ENCODE measurements around the gene RERE.
A peak's percentile ranks its signal among the peaks of the same experiment; 100 is the strongest.

RERE gene

GRCh38 chr1:8858112-8858668, 40.8 kb upstream of the RERE start:
- peaks cover 33 to 35% of the 10 kb centered on the region in 2 donors for H3K36me3 ChIP-seq (ENCODE audit: control insufficient read depth in 2 of 2, insufficient read depth in 2 of 2, low read length in 2 of 2)
- no peak overlapping the region for H3K27ac ChIP-seq (ENCODE audit: low read length)
- no peak overlapping the region for H3K9ac ChIP-seq (ENCODE audit: low read length in 2 of 2)
- no peaks in the 10 kb centered on the region for H3K27me3 ChIP-seq (ENCODE audit: control insufficient read depth in 1 of 2, insufficient read depth in 2 of 2, low read length in 2 of 2)
- no peak overlapping the region for H3K4me3 ChIP-seq (ENCODE audit: low read length in 2 of 2)
- peaks cover 8% of the 10 kb centered on the region for H3K4me1 ChIP-seq (ENCODE audit: control insufficient read depth, insufficient read depth, low read length)
- H3K9me3 ChIP-seq (ENCODE audit: control insufficient read depth in 2 of 2, low read length in 2 of 2) = no peaks in the 10 kb centered on the region

- H3K9ac ChIP-seq (ENCODE audit: low read length in 2 of 2) = no peak overlapping the region
- H3K27ac ChIP-seq (ENCODE audit: low read length) = no peak overlapping the region
- H3K27me3 ChIP-seq (ENCODE audit: control insufficient read depth in 1 of 2, insufficient read depth in 2 of 2, low read length in 2 of 2) = no peaks in the 10 kb centered on the region
- H3K4me3 ChIP-seq (ENCODE audit: low read length in 2 of 2) = no peak overlapping the region
- H3K9me3 ChIP-seq (ENCODE audit: control insufficient read depth in 2 of 2, low read length in 2 of 2) = no peaks in the 10 kb centered on the region
- peaks cover 8% of the 10 kb centered on the region for H3K4me1 ChIP-seq (ENCODE audit: control insufficient read depth, insufficient read depth, low read length)
- peaks cover 22 to 23% of the 10 kb centered on the region in 2 donors for H3K36me3 ChIP-seq (ENCODE audit: control insufficient read depth in 2 of 2, insufficient read depth in 2 of 2, low read length in 2 of 2)
Measured at GRCh38 chr1:8856689-8857412, 39.4 kb upstream of the RERE start.

GRCh38 chr1:8854240-8854639, 36.8 kb upstream of the RERE start:
- no peaks in the 10 kb centered on the region for H3K9me3 ChIP-seq (ENCODE audit: control insufficient read depth in 2 of 2, low read length in 2 of 2)
- H3K4me3 ChIP-seq (ENCODE audit: low read length in 2 of 2) = no peak overlapping the region
- no peak overlapping the region for H3K27ac ChIP-seq (ENCODE audit: low read length)
- no peaks in the 10 kb centered on the region for H3K27me3 ChIP-seq (ENCODE audit: control insufficient read depth in 1 of 2, insufficient read depth in 2 of 2, low read length in 2 of 2)
- H3K4me1 ChIP-seq (ENCODE audit: control insufficient read depth, insufficient read depth, low read length) = peaks cover 8% of the 10 kb centered on the region
- peaks cover 7 to 8% of the 10 kb centered on the region in 2 donors for H3K36me3 ChIP-seq (ENCODE audit: control insufficient read depth in 2 of 2, insufficient read depth in 2 of 2, low read length in 2 of 2)
- no peak overlapping the region for H3K9ac ChIP-seq (ENCODE audit: low read length in 2 of 2)

- Histone ChIP-seq H3K9me3 (ENCODE audit: control insufficient read depth in 2 of 2, low read length in 2 of 2) (no peaks in the 10 kb centered on the region), H3K9ac (ENCODE audit: low read length in 2 of 2) (no peak overlapping the region), H3K4me3 (ENCODE audit: low read length in 2 of 2) (no peak overlapping the region), H3K4me1 (ENCODE audit: control insufficient read depth, insufficient read depth, low read length) (peaks cover 10% of the 10 kb centered on the region), H3K27ac (ENCODE audit: low read length) (no peak overlapping the region), H3K27me3 (ENCODE audit: control insufficient read depth in 1 of 2, insufficient read depth in 2 of 2, low read length in 2 of 2) (no peaks in the 10 kb centered on the region), H3K36me3 (ENCODE audit: control insufficient read depth in 2 of 2, insufficient read depth in 2 of 2, low read length in 2 of 2) (no peaks in the 10 kb centered on the region)
Measured at GRCh38 chr1:8851060-8851459, 33.6 kb upstream of the RERE start.

- peak overlapping the region; percentile 73 for H3K27ac ChIP-seq (ENCODE audit: low read length)
- H3K4me3 ChIP-seq (ENCODE audit: low read length in 2 of 2) = peak overlapping the region in 1 of 2 donors; percentile 47
- peaks cover 19% of the 10 kb centered on the region for H3K4me1 ChIP-seq (ENCODE audit: control insufficient read depth, insufficient read depth, low read length)
- H3K27me3 ChIP-seq (ENCODE audit: control insufficient read depth in 1 of 2, insufficient read depth in 2 of 2, low read length in 2 of 2) = no peaks in the 10 kb centered on the region
- no peaks in the 10 kb centered on the region for H3K36me3 ChIP-seq (ENCODE audit: control insufficient read depth in 2 of 2, insufficient read depth in 2 of 2, low read length in 2 of 2)
- no peaks in the 10 kb centered on the region for H3K9me3 ChIP-seq (ENCODE audit: control insufficient read depth in 2 of 2, low read length in 2 of 2)
- H3K9ac ChIP-seq (ENCODE audit: low read length in 2 of 2) = peak overlapping the region in 1 of 2 donors; percentile 62
Measured at GRCh38 chr1:8848663-8849386, 31.4 kb upstream of the RERE start.

GRCh38 chr1:8847990-8848389, 30.6 kb upstream of the RERE start:
- Histone ChIP-seq H3K4me3 (ENCODE audit: low read length in 2 of 2) (no peak overlapping the region), H3K27me3 (ENCODE audit: control insufficient read depth in 1 of 2, insufficient read depth in 2 of 2, low read length in 2 of 2) (no peaks in the 10 kb centered on the region), H3K27ac (ENCODE audit: low read length) (peak overlapping the region; percentile 73), H3K36me3 (ENCODE audit: control insufficient read depth in 2 of 2, insufficient read depth in 2 of 2, low read length in 2 of 2) (no peaks in the 10 kb centered on the region), H3K4me1 (ENCODE audit: control insufficient read depth, insufficient read depth, low read length) (peaks cover 19% of the 10 kb centered on the region), H3K9me3 (ENCODE audit: control insufficient read depth in 2 of 2, low read length in 2 of 2) (no peaks in the 10 kb centered on the region), H3K9ac (ENCODE audit: low read length in 2 of 2) (no peak overlapping the region)

GRCh38 chr1:8846263-8846662, 28.8 kb upstream of the RERE start:
- no peak overlapping the region for H3K27ac ChIP-seq (ENCODE audit: low read length)
- no peaks in the 10 kb centered on the region for H3K9me3 ChIP-seq (ENCODE audit: control insufficient read depth in 2 of 2, low read length in 2 of 2)
- no peaks in the 10 kb centered on the region for H3K27me3 ChIP-seq (ENCODE audit: control insufficient read depth in 1 of 2, insufficient read depth in 2 of 2, low read length in 2 of 2)
- H3K9ac ChIP-seq (ENCODE audit: low read length in 2 of 2) = peak overlapping the region in 1 of 2 donors; percentile 41
- no peaks in the 10 kb centered on the region for H3K36me3 ChIP-seq (ENCODE audit: control insufficient read depth in 2 of 2, insufficient read depth in 2 of 2, low read length in 2 of 2)
- H3K4me3 ChIP-seq (ENCODE audit: low read length in 2 of 2) = no peak overlapping the region
- peaks cover 19% of the 10 kb centered on the region for H3K4me1 ChIP-seq (ENCODE audit: control insufficient read depth, insufficient read depth, low read length)

GRCh38 chr1:8845104-8846097, 28.0 kb upstream of the RERE start:
- H3K4me1 ChIP-seq (ENCODE audit: control insufficient read depth, insufficient read depth, low read length) = peaks cover 19% of the 10 kb centered on the region
- H3K4me3 ChIP-seq (ENCODE audit: low read length in 2 of 2) = no peak overlapping the region
- H3K9me3 ChIP-seq (ENCODE audit: control insufficient read depth in 2 of 2, low read length in 2 of 2) = no peaks in the 10 kb centered on the region
- H3K36me3 ChIP-seq (ENCODE audit: control insufficient read depth in 2 of 2, insufficient read depth in 2 of 2, low read length in 2 of 2) = no peaks in the 10 kb centered on the region
- H3K9ac ChIP-seq (ENCODE audit: low read length in 2 of 2) = no peak overlapping the region
- H3K27me3 ChIP-seq (ENCODE audit: control insufficient read depth in 1 of 2, insufficient read depth in 2 of 2, low read length in 2 of 2) = no peaks in the 10 kb centered on the region
- H3K27ac ChIP-seq (ENCODE audit: low read length) = no peak overlapping the region

GRCh38 chr1:8844501-8845006, 27.1 kb upstream of the RERE start:
- no peak overlapping the region for H3K9ac ChIP-seq (ENCODE audit: low read length in 2 of 2)
- H3K9me3 ChIP-seq (ENCODE audit: control insufficient read depth in 2 of 2, low read length in 2 of 2) = no peaks in the 10 kb centered on the region
- no peak overlapping the region for H3K27ac ChIP-seq (ENCODE audit: low read length)
- H3K4me3 ChIP-seq (ENCODE audit: low read length in 2 of 2) = no peak overlapping the region
- H3K4me1 ChIP-seq (ENCODE audit: control insufficient read depth, insufficient read depth, low read length) = peaks cover 19% of the 10 kb centered on the region
- H3K27me3 ChIP-seq (ENCODE audit: control insufficient read depth in 1 of 2, insufficient read depth in 2 of 2, low read length in 2 of 2) = no peaks in the 10 kb centered on the region
- H3K36me3 ChIP-seq (ENCODE audit: control insufficient read depth in 2 of 2, insufficient read depth in 2 of 2, low read length in 2 of 2) = no peaks in the 10 kb centered on the region

- no peak overlapping the region for H3K27ac ChIP-seq (ENCODE audit: low read length)
- no peaks in the 10 kb centered on the region for H3K36me3 ChIP-seq (ENCODE audit: control insufficient read depth in 2 of 2, insufficient read depth in 2 of 2, low read length in 2 of 2)
- no peaks in the 10 kb centered on the region for H3K27me3 ChIP-seq (ENCODE audit: control insufficient read depth in 1 of 2, insufficient read depth in 2 of 2, low read length in 2 of 2)
- no peak overlapping the region for H3K9ac ChIP-seq (ENCODE audit: low read length in 2 of 2)
- H3K4me1 ChIP-seq (ENCODE audit: control insufficient read depth, insufficient read depth, low read length) = peaks cover 9% of the 10 kb centered on the region
- no peak overlapping the region for H3K4me3 ChIP-seq (ENCODE audit: low read length in 2 of 2)
- H3K9me3 ChIP-seq (ENCODE audit: control insufficient read depth in 2 of 2, low read length in 2 of 2) = no peaks in the 10 kb centered on the region
Measured at GRCh38 chr1:8841395-8841794, 24.0 kb upstream of the RERE start.

Data from stomach smooth muscle (tissue), 2 donors.